Measurements from ENCODE around the gene GOLGA5. TPM values are rescaled to one million over a fixed set of nuclear protein-coding genes. Genes with fewer than 3 reads are reported as not detected.

The GOLGA5 gene
- total RNA-seq, 1 donor = 70.3 TPM

GRCh38 chr14:92866901-92867865, 73.1 kb downstream of the GOLGA5 start:
- no peak overlapping the region for H3K4me3 ChIP-seq (ENCODE audit: low read depth, low read length)
- no peak for DNase-seq (ENCODE audit: low read depth)
- no peak for TF ChIP-seq CTCF (IDR thresholded peaks at IDR 0.05; ENCODE audit: insufficient read depth, low read length)

- no peak for TF ChIP-seq CTCF (IDR thresholded peaks at IDR 0.05; ENCODE audit: insufficient read depth, low read length)
- H3K4me3 ChIP-seq (ENCODE audit: low read depth, low read length) = no peak overlapping the region
- no peak for DNase-seq (ENCODE audit: low read depth)
Measured at GRCh38 chr14:92874962-92875661, 81.0 kb downstream of the GOLGA5 start.

- peak; percentile 23 for DNase-seq (ENCODE audit: low read depth)
- TF ChIP-seq CTCF (IDR thresholded peaks at IDR 0.05; ENCODE audit: insufficient read depth, low read length) = no peak
- no peak overlapping the region for H3K4me3 ChIP-seq (ENCODE audit: low read depth, low read length)
Measured at GRCh38 chr14:92877757-92878431, 83.8 kb downstream of the GOLGA5 start.

GRCh38 chr14:92880351-92880750, 86.2 kb downstream of the GOLGA5 start:
- TF ChIP-seq CTCF (IDR thresholded peaks at IDR 0.05; ENCODE audit: insufficient read depth, low read length) = no peak
- no peak for DNase-seq (ENCODE audit: low read depth)
- no peak overlapping the region for H3K4me3 ChIP-seq (ENCODE audit: low read depth, low read length)

GRCh38 chr14:92880851-92881250, 86.7 kb downstream of the GOLGA5 start:
- TF ChIP-seq CTCF (IDR thresholded peaks at IDR 0.05; ENCODE audit: insufficient read depth, low read length) = peak; percentile 39
- DNase-seq (ENCODE audit: low read depth) = peak; percentile 53
- H3K4me3 ChIP-seq (ENCODE audit: low read depth, low read length) = no peak overlapping the region

GRCh38 chr14:92883066-92883465, 89.0 kb downstream of the GOLGA5 start:
- no peak for TF ChIP-seq CTCF (IDR thresholded peaks at IDR 0.05; ENCODE audit: insufficient read depth, low read length)
- DNase-seq (ENCODE audit: low read depth) = no peak
- H3K4me3 ChIP-seq (ENCODE audit: low read depth, low read length) = no peak overlapping the region
